GM20000 (cell line): ENCODE results near the gene NINJ2.
A peak's percentile ranks its signal among the peaks of the same experiment; 100 is the strongest.

ENCODE experiments used
- DNase-seq: peaks from one replicate; pipeline ENCODE4 v3.0.0; 2012; ENCODE audit warnings: low spot score
- CTCF ChIP-seq: IDR thresholded peaks from 2 replicates; pipeline ENCODE4 v1.5.1; 2012; ENCODE audit warnings: mild to moderate bottlenecking, control low read depth; ENCODE audit errors: extremely low read depth, missing control alignments

The NINJ2 gene

GRCh38 chr12:615620-616019 is 47.6 kb downstream of the NINJ2 start:
- TF ChIP-seq CTCF, result no peak
- no peak for DNase-seq

- peak; percentile 31 for TF ChIP-seq CTCF
- DNase-seq, result peak; percentile 60
Observed at GRCh38 chr12:614411-614970, 48.8 kb downstream of the NINJ2 start.

- no peak for TF ChIP-seq CTCF
- DNase-seq, result no peak
Observed at GRCh38 chr12:613996-614395, 49.2 kb downstream of the NINJ2 start.

GRCh38 chr12:612886-613285 is 50.4 kb downstream of the NINJ2 start:
- no peak for DNase-seq
- TF ChIP-seq CTCF, result no peak

- TF ChIP-seq CTCF, result no peak
- DNase-seq, result no peak
Observed at GRCh38 chr12:612293-612692, 51.0 kb downstream of the NINJ2 start.

GRCh38 chr12:611721-612120 is 51.5 kb downstream of the NINJ2 start:
- no peak for DNase-seq
- TF ChIP-seq CTCF, result no peak

- no peak for TF ChIP-seq CTCF
- DNase-seq, result no peak
Observed at GRCh38 chr12:608921-609320, 54.3 kb downstream of the NINJ2 start.
